H9 (cell line): ENCODE data around the gene LTBP2. TPM values are rescaled to one million over a fixed set of nuclear protein-coding genes. Genes with fewer than 3 reads are reported as not detected.

Source experiments
- DNase-seq: peaks from one replicate; pipeline ENCODE4 v3.0.0-alpha.2; 2017
- H2AFZ ChIP-seq: one replicate; pipeline ENCODE4 v1.6.1; 2013; ENCODE audit warnings: mild to moderate bottlenecking, low read length, control low read depth, moderate library complexity
- H2AK5ac ChIP-seq: 2 replicates; pipeline ENCODE4 v1.6.1; 2013; ENCODE audit warnings: low read length, control low read depth, mixed read lengths; ENCODE audit not compliant: insufficient read length
- H2BK120ac ChIP-seq: one replicate; pipeline ENCODE4 v1.6.1; 2013; ENCODE audit warnings: low read depth, mild to moderate bottlenecking, low read length, control low read depth, inconsistent platforms; ENCODE audit not compliant: poor library complexity, severe bottlenecking
- H2BK12ac ChIP-seq: 2 replicates; pipeline ENCODE4 v1.6.1; 2013; ENCODE audit warnings: low read length, control low read depth, mixed read lengths, low read depth; ENCODE audit not compliant: insufficient read length
- H2BK15ac ChIP-seq: 2 replicates; pipeline ENCODE4 v1.6.1; 2013; ENCODE audit warnings: low read depth, low read length, control low read depth
- H2BK20ac ChIP-seq: one replicate; pipeline ENCODE4 v1.6.1; 2013; ENCODE audit warnings: low read depth, mild to moderate bottlenecking, low read length, control low read depth, inconsistent platforms; ENCODE audit not compliant: poor library complexity, severe bottlenecking
- H2BK5ac ChIP-seq: 2 replicates; pipeline ENCODE4 v1.6.1; 2013; ENCODE audit warnings: low read length, control low read depth, mixed read lengths; ENCODE audit not compliant: insufficient read length
- H3K14ac ChIP-seq: 2 replicates; pipeline ENCODE4 v1.6.1; 2013; ENCODE audit warnings: low read length, control low read depth; ENCODE audit not compliant: insufficient read depth
- H3K18ac ChIP-seq: 2 replicates; pipeline ENCODE4 v1.6.1; 2013; ENCODE audit warnings: low read depth, mild to moderate bottlenecking, mixed read lengths, low read length, control low read depth; ENCODE audit not compliant: insufficient read length
- H3K23ac ChIP-seq: 2 replicates; pipeline ENCODE4 v1.6.1; 2013; ENCODE audit warnings: low read length, control low read depth, mixed read lengths, low read depth; ENCODE audit not compliant: insufficient read length
- H3K23me2 ChIP-seq: 2 replicates; pipeline ENCODE4 v1.6.1; 2013; ENCODE audit warnings: low read depth, mild to moderate bottlenecking, mixed read lengths, low read length, control low read depth; ENCODE audit not compliant: insufficient read length, poor library complexity, severe bottlenecking
- H3K27ac ChIP-seq: 2 replicates; pipeline ENCODE4 v1.5.1; 2013; ENCODE audit warnings: low read length, control low read depth, mixed read lengths, low read depth; ENCODE audit not compliant: insufficient read length
- H3K27me3 ChIP-seq: 2 replicates; pipeline ENCODE4 v1.6.1; 2013; ENCODE audit warnings: low read length, control low read depth, inconsistent platforms; ENCODE audit not compliant: insufficient read depth
- H3K4ac ChIP-seq: 2 replicates; pipeline ENCODE4 v1.6.1; 2013; ENCODE audit warnings: low read depth, mild to moderate bottlenecking, control low read depth, inconsistent platforms, low read length, moderate library complexity
- H3K4me1 ChIP-seq: 2 replicates; pipeline ENCODE4 v1.6.1; 2013; ENCODE audit warnings: low read length, control low read depth, inconsistent platforms; ENCODE audit not compliant: insufficient read depth
- H3K4me2 ChIP-seq: 2 replicates; pipeline ENCODE4 v1.6.1; 2013; ENCODE audit warnings: low read length, control low read depth, mixed read lengths; ENCODE audit not compliant: insufficient read length, insufficient read depth
- H3K56ac ChIP-seq: 2 replicates; pipeline ENCODE4 v1.6.1; 2013; ENCODE audit warnings: low read depth, mild to moderate bottlenecking, mixed read lengths, low read length, control low read depth; ENCODE audit not compliant: insufficient read length
- H3K79me1 ChIP-seq: 2 replicates; pipeline ENCODE4 v1.6.1; 2013; ENCODE audit warnings: low read depth, mild to moderate bottlenecking, moderate library complexity, low read length, control low read depth, inconsistent platforms; ENCODE audit not compliant: insufficient read depth, poor library complexity, severe bottlenecking
- H3K79me2 ChIP-seq: 2 replicates; pipeline ENCODE4 v1.6.1; 2013; ENCODE audit warnings: low read length, control low read depth, inconsistent platforms; ENCODE audit not compliant: insufficient read depth
- H3K9ac ChIP-seq: 2 replicates; pipeline ENCODE4 v1.6.1; 2013; ENCODE audit warnings: low read length, control low read depth, mixed read lengths; ENCODE audit not compliant: insufficient read length; ENCODE audit errors: extremely low read depth
- H3K9me3 ChIP-seq: one replicate; pipeline ENCODE4 v1.6.1; 2013; ENCODE audit warnings: low read depth, low read length, inconsistent platforms; ENCODE audit not compliant: control insufficient read depth
- H3T11ph ChIP-seq: one replicate; pipeline ENCODE4 v1.6.1; 2013; ENCODE audit warnings: mild to moderate bottlenecking, low read length, control low read depth, inconsistent platforms
- H4K20me1 ChIP-seq: one replicate; pipeline ENCODE4 v1.6.1; 2013; ENCODE audit not compliant: control insufficient read depth, insufficient read length, insufficient read depth
- H4K5ac ChIP-seq: 2 replicates; pipeline ENCODE4 v1.6.1; 2013; ENCODE audit warnings: low read depth, mild to moderate bottlenecking, mixed read lengths, low read length, control low read depth; ENCODE audit not compliant: insufficient read length
- H4K8ac ChIP-seq: replicated peaks from 2 replicates; pipeline ENCODE4 v1.6.1; 2013; ENCODE audit warnings: low read length, control low read depth, mixed read lengths, low read depth; ENCODE audit not compliant: insufficient read length
- H4K91ac ChIP-seq: 2 replicates; pipeline ENCODE4 v1.6.1; 2013; ENCODE audit warnings: low read depth, mild to moderate bottlenecking, moderate library complexity, mixed read lengths, low read length, control low read depth; ENCODE audit not compliant: insufficient read length
- H3K27ac Mint-ChIP-seq, 3 experiments: 2 replicates in 2 of 3; 3 replicates in 1 of 3; pipeline ENCODE4 v1.8.0; 2020 to 2021; ENCODE audit warnings: mixed read lengths in 3 of 3, mild to moderate bottlenecking in 1 of 3, moderate library complexity in 1 of 3
- H3K27me3 Mint-ChIP-seq: 2 replicates; pipeline ENCODE4 v1.8.0; 2021; ENCODE audit warnings: low read depth, mild to moderate bottlenecking, moderate library complexity, mixed read lengths
- H3K36me3 Mint-ChIP-seq, 3 experiments: 2 replicates in 2 of 3; 3 replicates in 1 of 3; pipeline ENCODE4 v1.8.0; 2020 to 2021; ENCODE audit warnings: low read depth in 3 of 3, mixed read lengths in 3 of 3; ENCODE audit not compliant: insufficient read depth in 1 of 3
- H3K4me1 Mint-ChIP-seq, 2 experiments: 2 replicates each; pipeline ENCODE4 v1.8.0; 2020; ENCODE audit warnings: mixed read lengths in 2 of 2
- H3K4me3 Mint-ChIP-seq, 2 experiments: 2 replicates in 1 of 2; 3 replicates in 1 of 2; pipeline ENCODE4 v1.8.0; 2020 to 2021; ENCODE audit warnings: mild to moderate bottlenecking in 2 of 2, mixed read lengths in 2 of 2, moderate library complexity in 1 of 2
- H3K9me3 Mint-ChIP-seq, 2 experiments: 2 replicates in 1 of 2; 3 replicates in 1 of 2; pipeline ENCODE4 v1.8.0; 2020; ENCODE audit warnings: mild to moderate bottlenecking in 2 of 2, mixed read lengths in 2 of 2, moderate library complexity in 1 of 2
- WGBS: extraction: QIAGEN DNeasy Blood & Tissue Kit; methylation state at CpG from one replicate; pipeline ENCODE4 v1.1.7; 2013; ENCODE audit warnings: missing lambda C conversion rate, low lambda C conversion rate, mixed read lengths; ENCODE audit not compliant: insufficient read length; ENCODE audit errors: extremely low coverage; 5-methylcytosine and 5-hydroxymethylcytosine counted together
- total RNA-seq: library from RNA; stranded (reverse); gene quantifications from 2 replicates; pipeline ENCODE4 v1.2.1, GENCODE V29; 2021
- TF ChIP-seq, protein P1 (sequence below): fragments of 200-600 bp; sonication (generic); conservative IDR thresholded peaks from 3 replicates; pipeline ENCODE4 v1.8.0; 2021; ENCODE audit warnings: antibody characterized with exemption, mild to moderate bottlenecking

The LTBP2 gene
- total RNA-seq, 1 experiment from 2014 or later, result 0.77 TPM

GRCh38 chr14:74555476-74556050, 56.5 kb downstream of the LTBP2 start:
- H3K4me2 ChIP-seq, result no peak overlapping the region
- H3K4me1 ChIP-seq, result no peaks in the 10 kb centered on the region; the same call in 1 of the 2 replicates
- Mint-ChIP-seq H3K4me1 (peaks cover 8 to 21% of the 10 kb centered on the region in 2 experiments), H3K9me3 (no peaks in the 10 kb centered on the region), H3K27ac (no peak overlapping the region), H3K36me3 (no peaks in the 10 kb centered on the region), H3K4me3 (no peak overlapping the region), H3K27me3 (peaks cover 1% of the 10 kb centered on the region; the same call in 1 of the 2 replicates)
- WGBS, result no CpG with 5 or more reads among the region's 15 CpGs
- H3K27ac ChIP-seq, result no peak overlapping the region
- no peak overlapping the region for H2BK12ac ChIP-seq
- DNase-seq, result no peak
- H3T11ph ChIP-seq, result no peak overlapping the region
- H2AFZ ChIP-seq, result no peak overlapping the region
- no peak overlapping the region for H3K23ac ChIP-seq
- no peaks in the 10 kb centered on the region for H3K23me2 ChIP-seq
- no peak overlapping the region for H2BK20ac ChIP-seq
- H3K79me1 ChIP-seq, result no peaks in the 10 kb centered on the region
- no peaks in the 10 kb centered on the region for H3K79me2 ChIP-seq
- no peaks in the 10 kb centered on the region for H3K9me3 ChIP-seq
- no peak overlapping the region for H2AK5ac ChIP-seq
- no peak overlapping the region for H3K4ac ChIP-seq
- no peaks in the 10 kb centered on the region for H3K27me3 ChIP-seq
- TF ChIP-seq, protein P1, sequence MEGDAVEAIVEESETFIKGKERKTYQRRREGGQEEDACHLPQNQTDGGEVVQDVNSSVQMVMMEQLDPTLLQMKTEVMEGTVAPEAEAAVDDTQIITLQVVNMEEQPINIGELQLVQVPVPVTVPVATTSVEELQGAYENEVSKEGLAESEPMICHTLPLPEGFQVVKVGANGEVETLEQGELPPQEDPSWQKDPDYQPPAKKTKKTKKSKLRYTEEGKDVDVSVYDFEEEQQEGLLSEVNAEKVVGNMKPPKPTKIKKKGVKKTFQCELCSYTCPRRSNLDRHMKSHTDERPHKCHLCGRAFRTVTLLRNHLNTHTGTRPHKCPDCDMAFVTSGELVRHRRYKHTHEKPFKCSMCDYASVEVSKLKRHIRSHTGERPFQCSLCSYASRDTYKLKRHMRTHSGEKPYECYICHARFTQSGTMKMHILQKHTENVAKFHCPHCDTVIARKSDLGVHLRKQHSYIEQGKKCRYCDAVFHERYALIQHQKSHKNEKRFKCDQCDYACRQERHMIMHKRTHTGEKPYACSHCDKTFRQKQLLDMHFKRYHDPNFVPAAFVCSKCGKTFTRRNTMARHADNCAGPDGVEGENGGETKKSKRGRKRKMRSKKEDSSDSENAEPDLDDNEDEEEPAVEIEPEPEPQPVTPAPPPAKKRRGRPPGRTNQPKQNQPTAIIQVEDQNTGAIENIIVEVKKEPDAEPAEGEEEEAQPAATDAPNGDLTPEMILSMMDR, result no peak
- no peaks in the 10 kb centered on the region for H4K20me1 ChIP-seq
- no peak overlapping the region for H2BK120ac ChIP-seq
- H4K5ac ChIP-seq, result no peak overlapping the region
- H3K14ac ChIP-seq, result no peak overlapping the region
- no peak overlapping the region for H2BK15ac ChIP-seq
- H4K91ac ChIP-seq, result no peak overlapping the region
- no peak overlapping the region for H3K9ac ChIP-seq
- H2BK5ac ChIP-seq, result no peak overlapping the region
- no peak overlapping the region for H3K18ac ChIP-seq
- H3K56ac ChIP-seq, result no peak overlapping the region
- H4K8ac ChIP-seq, result no peak overlapping the region
